Measurements from ENCODE around the gene AK5. TPM values are rescaled to one million over a fixed set of nuclear protein-coding genes. Genes with fewer than 3 reads are reported as not detected.

AK5 gene
- total RNA-seq, 3 donors from 2014 or later (not counting 1 experiment from before 2014, with no cell fraction given), result 9.4 to 29.8 (median 11.4) TPM

DNA sequence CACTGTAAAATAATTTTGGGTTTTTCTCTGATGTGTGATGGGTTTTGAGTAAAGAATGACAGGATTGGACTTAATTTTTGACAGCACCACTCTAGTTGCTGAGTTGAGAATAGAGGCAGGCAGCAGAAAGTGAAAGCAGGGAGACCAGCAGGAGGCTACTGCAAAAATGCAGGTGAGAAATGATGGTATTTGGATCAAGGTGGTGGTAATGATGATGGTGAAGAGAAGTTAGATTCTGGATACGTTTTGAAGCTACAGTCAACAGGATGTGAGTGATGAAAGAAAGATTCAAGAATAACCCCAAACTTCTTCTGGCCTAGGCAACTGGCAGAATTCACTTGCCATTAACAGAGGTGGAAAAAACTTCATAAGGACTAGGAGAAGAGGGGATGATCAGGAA is 14.8 kb upstream of the AK5 start:
- intact Hi-C loops (cut with micrococcal nuclease), result no loop called here
- no peaks in the 10 kb centered on the region for H3K27me3 ChIP-seq (ENCODE audit: control insufficient read depth, insufficient read depth, low read length)
- no peak overlapping the region for H3K27ac Mint-ChIP-seq
- no peaks in the 10 kb centered on the region for H3K4me1 ChIP-seq (ENCODE audit: control insufficient read depth, insufficient read depth, low read length)
- no peaks in the 10 kb centered on the region for H3K36me3 ChIP-seq (ENCODE audit: control insufficient read depth, insufficient read depth, low read length)
- no peak overlapping the region for H3K4me3 Mint-ChIP-seq
- no peak for ATAC-seq
- no peaks in the 10 kb centered on the region for H3K36me3 Mint-ChIP-seq
- no peaks in the 10 kb centered on the region for H3K9me3 Mint-ChIP-seq
- DNase-seq, result peak in 1 of 2 donors; percentile 16
- no peak for TF ChIP-seq CTCF (IDR thresholded peaks at IDR 0.05)
- peaks cover 0 to 7% of the 10 kb centered on the region in 2 donors for H3K4me1 Mint-ChIP-seq
- H3K27ac ChIP-seq (ENCODE audit: low read length), result no peak overlapping the region
- H3K4me3 ChIP-seq (ENCODE audit: low read length), result no peak overlapping the region
- 33% methylated on average over 1 of the region's 1 CpG for WGBS (ENCODE audit: insufficient coverage)
- H3K9me3 ChIP-seq (ENCODE audit: control insufficient read depth, insufficient read depth, low read length), result no peaks in the 10 kb centered on the region
- H3K27me3 Mint-ChIP-seq (ENCODE audit: low read depth in 2 of 2), result peaks cover 0 to 6% of the 10 kb centered on the region in 2 donors

DNA sequence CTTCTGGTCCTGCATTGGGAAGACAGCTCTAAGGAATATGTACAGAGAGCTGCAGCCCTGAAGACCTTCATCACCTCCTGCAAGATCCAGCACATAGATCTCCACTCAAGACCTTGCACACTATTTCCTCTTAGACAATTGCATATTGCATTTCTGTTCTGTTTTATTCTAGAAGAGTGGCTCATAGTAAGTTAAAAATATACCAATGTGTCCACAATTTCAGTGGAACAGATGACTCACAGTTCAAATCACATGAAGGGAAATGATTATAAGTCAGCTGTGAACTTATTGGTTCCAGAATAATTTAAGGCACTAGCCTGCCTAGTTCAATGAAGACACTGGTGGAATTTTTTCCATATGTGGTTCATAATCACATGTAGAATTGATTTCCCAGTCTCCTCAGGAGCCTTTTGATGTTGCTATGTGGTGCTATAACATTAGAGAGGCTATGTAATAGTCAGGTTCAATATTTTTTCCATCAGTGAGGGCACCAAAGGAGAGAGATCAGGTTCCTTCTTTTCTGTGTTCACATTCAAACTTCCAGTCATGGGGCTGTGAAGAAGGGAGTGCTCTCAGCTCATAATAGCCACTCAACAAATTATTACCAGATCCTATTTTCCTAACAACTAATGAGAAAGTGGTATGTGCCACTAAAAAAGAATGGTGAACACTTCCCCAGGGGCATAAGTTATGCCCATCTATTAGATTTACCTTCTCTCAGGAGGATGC is 9.8 kb upstream of the AK5 start:
- no peak overlapping the region for H3K27ac ChIP-seq (ENCODE audit: low read length)
- Mint-ChIP-seq H3K36me3 (no peaks in the 10 kb centered on the region), H3K27me3 (ENCODE audit: low read depth in 2 of 2) (peaks cover 0 to 4% of the 10 kb centered on the region in 2 donors), H3K4me1 (no peaks in the 10 kb centered on the region), H3K4me3 (no peak overlapping the region), H3K9me3 (no peaks in the 10 kb centered on the region), H3K27ac (no peak overlapping the region)
- no peaks in the 10 kb centered on the region for H3K36me3 ChIP-seq (ENCODE audit: control insufficient read depth, insufficient read depth, low read length)
- no peak for TF ChIP-seq CTCF (IDR thresholded peaks at IDR 0.05)
- no peaks in the 10 kb centered on the region for H3K9me3 ChIP-seq (ENCODE audit: control insufficient read depth, insufficient read depth, low read length)
- no peaks in the 10 kb centered on the region for H3K27me3 ChIP-seq (ENCODE audit: control insufficient read depth, insufficient read depth, low read length)
- no peaks in the 10 kb centered on the region for H3K4me1 ChIP-seq (ENCODE audit: control insufficient read depth, insufficient read depth, low read length)
- H3K4me3 ChIP-seq (ENCODE audit: low read length), result no peak overlapping the region
- intact Hi-C loops (cut with micrococcal nuclease), result no loop called here
- ATAC-seq (no peak), DNase-seq (no peak)

- no peaks in the 10 kb centered on the region for H3K36me3 Mint-ChIP-seq
Measured at GRCh38 chr1:77273891-77274290, 7.9 kb upstream of the AK5 start.

More at GRCh38 chr1:77273891-77274290, 7.9 kb upstream of the AK5 start:
- no peak for ATAC-seq
- no peak for TF ChIP-seq CTCF (IDR thresholded peaks at IDR 0.05)
- DNase-seq, result no peak
- no peaks in the 10 kb centered on the region for H3K9me3 ChIP-seq (ENCODE audit: control insufficient read depth, insufficient read depth, low read length)
- H3K36me3 ChIP-seq (ENCODE audit: control insufficient read depth, insufficient read depth, low read length), result no peaks in the 10 kb centered on the region
- Mint-ChIP-seq H3K4me1 (no peaks in the 10 kb centered on the region), H3K27me3 (ENCODE audit: low read depth in 2 of 2) (peaks cover 0 to 4% of the 10 kb centered on the region in 2 donors), H3K9me3 (no peaks in the 10 kb centered on the region), H3K4me3 (no peak overlapping the region), H3K27ac (no peak overlapping the region)
- H3K4me3 ChIP-seq (ENCODE audit: low read length), result no peak overlapping the region
- no peaks in the 10 kb centered on the region for H3K27me3 ChIP-seq (ENCODE audit: control insufficient read depth, insufficient read depth, low read length)
- intact Hi-C loops (cut with micrococcal nuclease), result no loop called here
- no peaks in the 10 kb centered on the region for H3K4me1 ChIP-seq (ENCODE audit: control insufficient read depth, insufficient read depth, low read length)
- H3K27ac ChIP-seq (ENCODE audit: low read length), result no peak overlapping the region
